ENCODE results near the gene MMAB. TPM values are rescaled to one million over a fixed set of nuclear protein-coding genes. Genes with fewer than 3 reads are reported as not detected.

The MMAB gene
- total and polyA plus RNA-seq, 4 donors: 47.1 to 101 (median 77.1) TPM

DNA sequence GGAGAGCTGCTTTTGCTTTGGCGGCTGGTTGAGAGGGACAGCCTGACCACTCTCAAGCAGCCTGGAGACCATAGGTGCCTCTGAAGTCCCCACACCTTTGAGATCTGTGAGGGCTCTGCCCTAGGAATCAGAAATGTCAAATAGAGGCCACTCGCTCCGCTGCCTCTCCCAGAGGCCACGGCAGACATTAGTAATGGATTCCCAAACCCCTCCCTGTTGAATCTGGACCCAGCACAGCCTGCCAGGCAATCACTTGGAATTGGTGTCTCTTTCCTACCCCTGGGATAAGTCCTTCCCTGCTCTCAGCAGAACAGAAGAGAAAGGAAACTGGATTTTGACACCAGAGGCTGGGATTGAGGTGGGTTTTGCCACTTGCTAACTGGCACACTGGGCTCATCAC is 25.0 kb downstream of the MMAB start:
- TF ChIP-seq HNF4G (IDR thresholded peaks at IDR 0.05) (no peak), YY1 (IDR thresholded peaks at IDR 0.05) (no peak), JUND (IDR thresholded peaks at IDR 0.05) (no peak), FOXA1 (IDR thresholded peaks at IDR 0.05) (no peak), FOXA2 (IDR thresholded peaks at IDR 0.05) (no peak), EGR1 (IDR thresholded peaks at IDR 0.05; ENCODE audit: low read depth in 2 of 2) (no peak), GABPA (IDR thresholded peaks at IDR 0.05 in 1 of 2, conservative IDR thresholded peaks at IDR 0.05 in 1 of 2) (no peak), HNF4A (conservative IDR thresholded peaks at IDR 0.05) (no peak), SP1 (IDR thresholded peaks at IDR 0.05) (no peak), RAD21 (IDR thresholded peaks at IDR 0.05) (no peak)
- TF ChIP-seq, protein P1, sequence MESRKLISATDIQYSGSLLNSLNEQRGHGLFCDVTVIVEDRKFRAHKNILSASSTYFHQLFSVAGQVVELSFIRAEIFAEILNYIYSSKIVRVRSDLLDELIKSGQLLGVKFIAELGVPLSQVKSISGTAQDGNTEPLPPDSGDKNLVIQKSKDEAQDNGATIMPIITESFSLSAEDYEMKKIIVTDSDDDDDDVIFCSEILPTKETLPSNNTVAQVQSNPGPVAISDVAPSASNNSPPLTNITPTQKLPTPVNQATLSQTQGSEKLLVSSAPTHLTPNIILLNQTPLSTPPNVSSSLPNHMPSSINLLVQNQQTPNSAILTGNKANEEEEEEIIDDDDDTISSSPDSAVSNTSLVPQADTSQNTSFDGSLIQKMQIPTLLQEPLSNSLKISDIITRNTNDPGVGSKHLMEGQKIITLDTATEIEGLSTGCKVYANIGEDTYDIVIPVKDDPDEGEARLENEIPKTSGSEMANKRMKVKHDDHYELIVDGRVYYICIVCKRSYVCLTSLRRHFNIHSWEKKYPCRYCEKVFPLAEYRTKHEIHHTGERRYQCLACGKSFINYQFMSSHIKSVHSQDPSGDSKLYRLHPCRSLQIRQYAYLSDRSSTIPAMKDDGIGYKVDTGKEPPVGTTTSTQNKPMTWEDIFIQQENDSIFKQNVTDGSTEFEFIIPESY (IDR thresholded peaks at IDR 0.05): no peak
- TF ChIP-seq, protein P2, sequence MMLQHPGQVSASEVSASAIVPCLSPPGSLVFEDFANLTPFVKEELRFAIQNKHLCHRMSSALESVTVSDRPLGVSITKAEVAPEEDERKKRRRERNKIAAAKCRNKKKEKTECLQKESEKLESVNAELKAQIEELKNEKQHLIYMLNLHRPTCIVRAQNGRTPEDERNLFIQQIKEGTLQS (IDR thresholded peaks at IDR 0.05): no peak
- TF ChIP-seq, protein P3, sequence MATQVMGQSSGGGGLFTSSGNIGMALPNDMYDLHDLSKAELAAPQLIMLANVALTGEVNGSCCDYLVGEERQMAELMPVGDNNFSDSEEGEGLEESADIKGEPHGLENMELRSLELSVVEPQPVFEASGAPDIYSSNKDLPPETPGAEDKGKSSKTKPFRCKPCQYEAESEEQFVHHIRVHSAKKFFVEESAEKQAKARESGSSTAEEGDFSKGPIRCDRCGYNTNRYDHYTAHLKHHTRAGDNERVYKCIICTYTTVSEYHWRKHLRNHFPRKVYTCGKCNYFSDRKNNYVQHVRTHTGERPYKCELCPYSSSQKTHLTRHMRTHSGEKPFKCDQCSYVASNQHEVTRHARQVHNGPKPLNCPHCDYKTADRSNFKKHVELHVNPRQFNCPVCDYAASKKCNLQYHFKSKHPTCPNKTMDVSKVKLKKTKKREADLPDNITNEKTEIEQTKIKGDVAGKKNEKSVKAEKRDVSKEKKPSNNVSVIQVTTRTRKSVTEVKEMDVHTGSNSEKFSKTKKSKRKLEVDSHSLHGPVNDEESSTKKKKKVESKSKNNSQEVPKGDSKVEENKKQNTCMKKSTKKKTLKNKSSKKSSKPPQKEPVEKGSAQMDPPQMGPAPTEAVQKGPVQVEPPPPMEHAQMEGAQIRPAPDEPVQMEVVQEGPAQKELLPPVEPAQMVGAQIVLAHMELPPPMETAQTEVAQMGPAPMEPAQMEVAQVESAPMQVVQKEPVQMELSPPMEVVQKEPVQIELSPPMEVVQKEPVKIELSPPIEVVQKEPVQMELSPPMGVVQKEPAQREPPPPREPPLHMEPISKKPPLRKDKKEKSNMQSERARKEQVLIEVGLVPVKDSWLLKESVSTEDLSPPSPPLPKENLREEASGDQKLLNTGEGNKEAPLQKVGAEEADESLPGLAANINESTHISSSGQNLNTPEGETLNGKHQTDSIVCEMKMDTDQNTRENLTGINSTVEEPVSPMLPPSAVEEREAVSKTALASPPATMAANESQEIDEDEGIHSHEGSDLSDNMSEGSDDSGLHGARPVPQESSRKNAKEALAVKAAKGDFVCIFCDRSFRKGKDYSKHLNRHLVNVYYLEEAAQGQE (IDR thresholded peaks at IDR 0.05): no peak
- TF ChIP-seq, protein P4, sequence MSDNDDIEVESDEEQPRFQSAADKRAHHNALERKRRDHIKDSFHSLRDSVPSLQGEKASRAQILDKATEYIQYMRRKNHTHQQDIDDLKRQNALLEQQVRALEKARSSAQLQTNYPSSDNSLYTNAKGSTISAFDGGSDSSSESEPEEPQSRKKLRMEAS (IDR thresholded peaks at IDR 0.05): no peak
- peaks cover 0 to 4% (median 0%) of the 10 kb centered on the region in 4 donors for H3K27me3 ChIP-seq (ENCODE audit: control insufficient read depth in 4 of 4, insufficient read depth in 4 of 4, low read length in 3 of 4)
- H3K27ac ChIP-seq (ENCODE audit: low read depth in 1 of 2, low read length in 2 of 2): no peak overlapping the region
- no peak overlapping the region for H3K4me3 ChIP-seq (ENCODE audit: low read depth in 1 of 3, low read length in 3 of 3)
- WGBS: 84% methylated on average over 4 of the region's 4 CpGs
- H3K36me3 ChIP-seq (ENCODE audit: control insufficient read depth in 4 of 4, insufficient read depth in 3 of 4, low read depth in 1 of 4, low read length in 3 of 4): no peaks in the 10 kb centered on the region
- H3K4me1 ChIP-seq (ENCODE audit: control insufficient read depth in 4 of 4, insufficient read depth in 4 of 4, low read length in 3 of 4): peaks cover 0 to 9% (median 1%) of the 10 kb centered on the region in 4 donors
- no peak for DNase-seq (ENCODE audit: low spot score)
- H3K9ac ChIP-seq (ENCODE audit: low read depth in 1 of 2, low read length in 2 of 2): no peak overlapping the region
- H3K9me3 ChIP-seq (ENCODE audit: control insufficient read depth in 4 of 4, low read length in 3 of 4): no peaks in the 10 kb centered on the region

DNA sequence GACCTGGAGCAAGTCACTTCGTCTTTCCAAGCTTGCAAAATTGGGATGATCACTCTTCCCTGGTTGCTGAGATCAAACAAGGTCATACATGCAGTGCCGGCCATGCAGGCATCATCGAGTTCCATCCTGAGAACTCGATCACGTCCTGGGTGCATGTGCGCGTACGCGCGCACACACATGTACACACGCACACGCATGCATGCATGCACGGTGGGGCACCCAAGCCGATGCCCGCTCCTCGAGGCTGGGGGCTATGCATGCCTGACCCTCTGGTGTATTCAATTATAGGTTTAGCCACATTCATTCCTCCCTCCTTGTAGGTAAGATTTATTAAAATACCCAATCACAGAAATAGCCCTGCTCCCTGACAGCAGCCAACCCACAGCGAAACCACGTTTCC is 26.0 kb downstream of the MMAB start:
- no peak overlapping the region for H3K9ac ChIP-seq (ENCODE audit: low read depth in 1 of 2, low read length in 2 of 2)
- TF ChIP-seq, protein P1 (IDR thresholded peaks at IDR 0.05): no peak
- TF ChIP-seq FOXA2 (IDR thresholded peaks at IDR 0.05): no peak
- TF ChIP-seq, protein P5, sequence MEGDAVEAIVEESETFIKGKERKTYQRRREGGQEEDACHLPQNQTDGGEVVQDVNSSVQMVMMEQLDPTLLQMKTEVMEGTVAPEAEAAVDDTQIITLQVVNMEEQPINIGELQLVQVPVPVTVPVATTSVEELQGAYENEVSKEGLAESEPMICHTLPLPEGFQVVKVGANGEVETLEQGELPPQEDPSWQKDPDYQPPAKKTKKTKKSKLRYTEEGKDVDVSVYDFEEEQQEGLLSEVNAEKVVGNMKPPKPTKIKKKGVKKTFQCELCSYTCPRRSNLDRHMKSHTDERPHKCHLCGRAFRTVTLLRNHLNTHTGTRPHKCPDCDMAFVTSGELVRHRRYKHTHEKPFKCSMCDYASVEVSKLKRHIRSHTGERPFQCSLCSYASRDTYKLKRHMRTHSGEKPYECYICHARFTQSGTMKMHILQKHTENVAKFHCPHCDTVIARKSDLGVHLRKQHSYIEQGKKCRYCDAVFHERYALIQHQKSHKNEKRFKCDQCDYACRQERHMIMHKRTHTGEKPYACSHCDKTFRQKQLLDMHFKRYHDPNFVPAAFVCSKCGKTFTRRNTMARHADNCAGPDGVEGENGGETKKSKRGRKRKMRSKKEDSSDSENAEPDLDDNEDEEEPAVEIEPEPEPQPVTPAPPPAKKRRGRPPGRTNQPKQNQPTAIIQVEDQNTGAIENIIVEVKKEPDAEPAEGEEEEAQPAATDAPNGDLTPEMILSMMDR (IDR thresholded peaks at IDR 0.05; ENCODE audit: low read depth, low read length, missing input control): no peak
- no peak for TF ChIP-seq GABPA (IDR thresholded peaks at IDR 0.05 in 1 of 2, conservative IDR thresholded peaks at IDR 0.05 in 1 of 2)
- TF ChIP-seq, protein P3 (IDR thresholded peaks at IDR 0.05): no peak
- H3K4me3 ChIP-seq (ENCODE audit: low read depth in 1 of 3, low read length in 3 of 3): no peak overlapping the region
- H3K9me3 ChIP-seq (ENCODE audit: control insufficient read depth in 4 of 4, low read length in 3 of 4): no peaks in the 10 kb centered on the region
- H3K4me1 ChIP-seq (ENCODE audit: control insufficient read depth in 4 of 4, insufficient read depth in 4 of 4, low read length in 3 of 4): peaks cover 0 to 3% (median 0%) of the 10 kb centered on the region in 4 donors
- no peaks in the 10 kb centered on the region for H3K36me3 ChIP-seq (ENCODE audit: control insufficient read depth in 4 of 4, insufficient read depth in 3 of 4, low read depth in 1 of 4, low read length in 3 of 4)
- 91% methylated on average over 18 of the region's 18 CpGs for WGBS
- no peak overlapping the region for H3K27ac ChIP-seq (ENCODE audit: low read depth in 1 of 2, low read length in 2 of 2)
- H3K27me3 ChIP-seq (ENCODE audit: control insufficient read depth in 4 of 4, insufficient read depth in 4 of 4, low read length in 3 of 4): peaks cover 0 to 4% (median 0%) of the 10 kb centered on the region in 4 donors
- no peak for DNase-seq (ENCODE audit: low spot score)
